BJ (cell line): ENCODE data around the gene EFNA3. TPM values are rescaled to one million over a fixed set of nuclear protein-coding genes. Genes with fewer than 3 reads are reported as not detected.

ENCODE experiments used
- CTCF ChIA-PET: fragments of 350-600 bp; formaldehyde crosslinking; extraction: SDS; loops from one replicate; lab custom pipeline; 2021; ENCODE audit warnings: antibody characterized with exemption, inconsistent platforms; lab: Yijun Ruan, JAX
- POLR2A ChIA-PET: fragments of 300-600 bp; sonication (Branson Sonifier 250); formaldehyde crosslinking; extraction: SDS; loops from one replicate; lab custom pipeline; 2021; ENCODE audit warnings: antibody characterized with exemption; lab: Charles Lee
- DNase-seq: peaks from one replicate; pipeline ENCODE4 v3.0.0-alpha.2; 2011; ENCODE audit warnings: low read depth
- H3K27me3 ChIP-seq: 2 replicates; pipeline ENCODE4 v1.6.0; 2011; ENCODE audit warnings: low read length; ENCODE audit not compliant: control insufficient read depth, insufficient read depth
- H3K36me3 ChIP-seq: 2 replicates; pipeline ENCODE4 v1.5.1; 2011; ENCODE audit warnings: low read length; ENCODE audit not compliant: control insufficient read depth, insufficient read depth
- H3K4me3 ChIP-seq: 2 replicates; pipeline ENCODE4 v1.5.1; 2011; ENCODE audit warnings: low read depth, mild to moderate bottlenecking, control low read depth, low read length
- polyA plus RNA-seq: library from polyadenylated mRNA; depleted of rRNA; stranded (reverse); fragments of >200 nt; gene quantifications from 2 replicates; pipeline ENCODE4 v1.2.3, GENCODE V29; 2011
- TF ChIP-seq, protein P1 (sequence below): IDR thresholded peaks from 2 replicates; pipeline ENCODE4 v1.5.1; 2011; ENCODE audit warnings: low read depth, mild to moderate bottlenecking, control low read depth, inconsistent platforms, low read length, moderate library complexity; ENCODE audit not compliant: insufficient read depth

EFNA3 gene
- polyA plus RNA-seq, 1 experiment: 1.8 TPM

DNA sequence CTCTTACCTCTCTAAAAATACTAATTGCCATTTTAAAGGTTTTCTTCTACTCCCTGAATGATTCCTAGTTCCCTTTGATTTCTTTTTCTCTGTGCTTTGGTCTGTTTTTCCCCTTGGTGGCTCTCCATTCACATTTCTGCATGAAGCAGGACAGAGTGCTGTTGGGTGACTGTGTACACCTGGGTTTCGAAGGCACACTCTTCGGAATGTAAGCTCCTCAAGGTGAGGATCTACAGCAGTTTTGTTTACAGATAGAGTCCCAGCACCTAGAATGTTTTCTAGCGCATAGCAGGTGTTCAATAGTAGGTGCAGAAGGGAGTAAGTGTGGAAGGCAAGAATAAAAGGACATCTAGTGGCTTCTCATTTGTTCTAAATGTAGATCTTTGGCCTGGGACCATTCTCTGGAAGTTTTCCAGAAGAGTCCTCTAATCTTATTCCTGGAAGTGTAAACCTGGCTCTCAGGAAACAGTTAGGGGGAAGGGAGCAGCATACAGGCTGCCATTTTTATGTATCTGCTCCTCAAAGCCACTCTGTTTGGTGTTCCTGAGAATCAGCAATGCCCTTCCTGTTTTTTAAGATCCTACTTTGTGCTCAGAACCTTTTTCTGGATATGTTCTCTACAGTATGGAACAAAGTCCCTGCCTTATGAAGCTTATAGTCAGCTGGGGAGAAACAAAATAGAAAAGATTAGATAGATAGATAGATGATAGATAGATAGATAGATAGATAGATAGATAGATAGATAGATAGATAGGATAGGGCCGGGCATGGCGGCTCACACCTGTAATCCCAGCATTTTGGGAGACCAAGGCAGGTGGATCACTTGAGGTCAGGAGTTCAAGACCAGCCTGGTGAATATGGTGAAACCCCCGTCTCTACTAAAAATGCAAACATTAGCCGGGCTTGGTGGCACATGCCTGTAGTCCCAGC is 26.2 kb downstream of the EFNA3 start:
- CTCF ChIA-PET: interaction anchor here (1.0 to 3.6 kb wide), 3 partner anchors 13 to 68 kb away, joined by 3 to 19 read pairs (median 4); partner anchors contain the start of gene KRTCAP2
- Histone ChIP-seq H3K36me3 (no peaks in the 10 kb centered on the region), H3K27me3 (peaks cover 9% of the 10 kb centered on the region), H3K4me3 (no peak overlapping the region)
- POLR2A ChIA-PET: no interaction called here
- TF ChIP-seq, protein P1, sequence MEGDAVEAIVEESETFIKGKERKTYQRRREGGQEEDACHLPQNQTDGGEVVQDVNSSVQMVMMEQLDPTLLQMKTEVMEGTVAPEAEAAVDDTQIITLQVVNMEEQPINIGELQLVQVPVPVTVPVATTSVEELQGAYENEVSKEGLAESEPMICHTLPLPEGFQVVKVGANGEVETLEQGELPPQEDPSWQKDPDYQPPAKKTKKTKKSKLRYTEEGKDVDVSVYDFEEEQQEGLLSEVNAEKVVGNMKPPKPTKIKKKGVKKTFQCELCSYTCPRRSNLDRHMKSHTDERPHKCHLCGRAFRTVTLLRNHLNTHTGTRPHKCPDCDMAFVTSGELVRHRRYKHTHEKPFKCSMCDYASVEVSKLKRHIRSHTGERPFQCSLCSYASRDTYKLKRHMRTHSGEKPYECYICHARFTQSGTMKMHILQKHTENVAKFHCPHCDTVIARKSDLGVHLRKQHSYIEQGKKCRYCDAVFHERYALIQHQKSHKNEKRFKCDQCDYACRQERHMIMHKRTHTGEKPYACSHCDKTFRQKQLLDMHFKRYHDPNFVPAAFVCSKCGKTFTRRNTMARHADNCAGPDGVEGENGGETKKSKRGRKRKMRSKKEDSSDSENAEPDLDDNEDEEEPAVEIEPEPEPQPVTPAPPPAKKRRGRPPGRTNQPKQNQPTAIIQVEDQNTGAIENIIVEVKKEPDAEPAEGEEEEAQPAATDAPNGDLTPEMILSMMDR: no peak
- DNase-seq: no peak

DNA sequence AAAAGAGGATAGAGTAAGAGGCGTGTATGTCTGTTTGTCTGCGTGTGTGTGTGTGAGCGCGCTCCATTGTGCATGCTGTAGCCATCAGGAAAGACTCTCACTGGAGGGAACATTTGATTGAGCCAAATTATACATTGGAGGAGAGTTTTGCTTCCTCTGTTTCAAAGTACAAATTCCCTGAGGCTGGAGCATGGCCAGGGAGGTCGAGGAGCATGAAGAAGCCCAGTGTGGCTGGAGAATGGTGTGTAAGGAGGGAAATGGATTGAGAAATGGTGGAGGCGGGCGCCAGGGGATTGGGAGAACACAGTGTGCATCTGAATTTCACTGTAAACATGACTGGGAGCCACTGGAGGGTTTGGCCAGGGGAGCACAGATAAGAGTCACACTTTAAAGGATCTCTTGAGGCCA is 27.0 kb downstream of the EFNA3 start:
- no peak for DNase-seq
- H3K4me3 ChIP-seq: no peak overlapping the region
- TF ChIP-seq, protein P1: no peak
- H3K27me3 ChIP-seq: peaks cover 9% of the 10 kb centered on the region
- CTCF ChIA-PET: interaction anchor here (1.2 to 3.6 kb wide), 2 partner anchors 14 to 67 kb away, joined by 3 to 19 read pairs; partner anchors contain the start of gene KRTCAP2
- POLR2A ChIA-PET: no interaction called here
- no peaks in the 10 kb centered on the region for H3K36me3 ChIP-seq

DNA sequence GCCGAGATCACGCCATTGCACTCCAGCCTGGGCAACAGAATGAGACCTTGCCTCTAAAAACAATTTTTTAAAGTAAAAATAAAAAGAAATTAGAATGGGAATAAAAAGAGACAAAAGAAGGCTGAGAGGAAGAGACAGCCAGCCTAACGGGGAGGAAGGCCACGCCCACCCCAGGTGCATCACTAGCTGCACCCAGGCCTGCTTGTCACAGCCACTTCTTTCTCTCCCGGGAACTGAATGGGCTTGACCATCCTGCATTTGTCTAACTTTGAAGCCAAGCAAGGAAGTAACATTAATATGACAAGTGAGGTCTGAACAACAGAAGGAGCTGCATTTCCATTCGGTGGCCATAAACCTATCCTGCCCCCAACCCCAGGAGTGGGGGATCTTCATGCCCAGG is 28.2 kb downstream of the EFNA3 start:
- DNase-seq: no peak
- H3K36me3 ChIP-seq: no peaks in the 10 kb centered on the region
- TF ChIP-seq, protein P1: no peak
- CTCF ChIA-PET: interaction anchor here (0.6 to 3.6 kb wide), 5 partner anchors 15 to 68 kb away, joined by 3 to 19 read pairs (median 3); partner anchors contain the start of gene KRTCAP2
- POLR2A ChIA-PET: no interaction called here
- peaks cover 13% of the 10 kb centered on the region for H3K27me3 ChIP-seq
- no peak overlapping the region for H3K4me3 ChIP-seq

DNA sequence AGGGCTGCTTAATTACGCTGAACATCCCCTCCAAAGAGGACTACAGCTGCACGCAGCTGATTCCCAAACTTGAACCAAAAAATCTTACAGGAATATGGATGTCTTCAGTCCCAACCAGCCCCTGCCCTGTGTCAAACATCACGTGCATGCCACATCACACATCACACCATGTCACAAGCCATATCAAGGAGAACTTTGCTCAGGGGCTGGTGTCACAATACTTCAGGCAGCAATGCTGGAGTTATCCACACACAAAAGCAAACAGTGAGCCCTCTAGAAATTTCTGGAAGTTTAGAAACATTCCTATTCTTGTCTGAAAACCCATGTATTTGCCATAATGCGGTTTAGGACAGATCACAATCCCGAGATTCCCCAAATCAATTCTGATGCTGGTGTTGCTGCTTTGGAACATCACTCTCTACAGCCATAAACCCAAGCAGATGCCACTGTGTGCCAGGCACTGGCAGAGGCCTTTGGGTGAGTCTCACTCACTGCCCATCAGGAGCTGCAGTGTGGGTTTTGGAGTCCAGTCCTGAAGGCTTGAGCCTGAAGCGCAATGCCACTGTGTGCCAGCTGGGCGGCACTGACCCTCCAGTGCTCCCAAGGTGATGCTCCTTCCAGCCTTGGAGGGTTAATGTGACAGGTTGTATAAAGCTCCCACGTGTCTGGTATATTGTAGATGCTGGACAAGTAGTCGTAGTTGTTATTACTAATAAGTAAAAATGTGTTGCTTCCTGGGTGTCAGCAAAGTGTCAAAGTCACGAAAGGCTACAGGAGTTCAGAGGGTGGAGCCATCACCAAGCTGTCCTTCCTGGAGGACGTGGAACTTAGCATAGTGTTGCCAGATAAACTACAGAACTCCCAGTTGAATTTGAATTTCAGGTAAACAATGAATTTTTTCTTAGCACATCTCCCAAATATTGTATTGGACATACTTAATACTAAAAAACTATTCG is 28.9 kb downstream of the EFNA3 start:
- ChIA-PET CTCF (interaction anchor here (0.8 to 3.6 kb wide), 5 partner anchors 16 to 65 kb away, joined by 3 to 19 read pairs (median 7); partner anchors contain the start of gene KRTCAP2), POLR2A (no interaction called here)
- Histone ChIP-seq H3K4me3 (no peak overlapping the region), H3K36me3 (no peaks in the 10 kb centered on the region), H3K27me3 (peaks cover 13% of the 10 kb centered on the region)
- TF ChIP-seq, protein P1: no peak
- DNase-seq: no peak
